Measurements from ENCODE around the gene FMN2. TPM values are rescaled to one million over a fixed set of nuclear protein-coding genes. Genes with fewer than 3 reads are reported as not detected.

FMN2 gene
- total RNA-seq, 2 donors from 2014 or later = 26.9 to 27.2 TPM

DNA sequence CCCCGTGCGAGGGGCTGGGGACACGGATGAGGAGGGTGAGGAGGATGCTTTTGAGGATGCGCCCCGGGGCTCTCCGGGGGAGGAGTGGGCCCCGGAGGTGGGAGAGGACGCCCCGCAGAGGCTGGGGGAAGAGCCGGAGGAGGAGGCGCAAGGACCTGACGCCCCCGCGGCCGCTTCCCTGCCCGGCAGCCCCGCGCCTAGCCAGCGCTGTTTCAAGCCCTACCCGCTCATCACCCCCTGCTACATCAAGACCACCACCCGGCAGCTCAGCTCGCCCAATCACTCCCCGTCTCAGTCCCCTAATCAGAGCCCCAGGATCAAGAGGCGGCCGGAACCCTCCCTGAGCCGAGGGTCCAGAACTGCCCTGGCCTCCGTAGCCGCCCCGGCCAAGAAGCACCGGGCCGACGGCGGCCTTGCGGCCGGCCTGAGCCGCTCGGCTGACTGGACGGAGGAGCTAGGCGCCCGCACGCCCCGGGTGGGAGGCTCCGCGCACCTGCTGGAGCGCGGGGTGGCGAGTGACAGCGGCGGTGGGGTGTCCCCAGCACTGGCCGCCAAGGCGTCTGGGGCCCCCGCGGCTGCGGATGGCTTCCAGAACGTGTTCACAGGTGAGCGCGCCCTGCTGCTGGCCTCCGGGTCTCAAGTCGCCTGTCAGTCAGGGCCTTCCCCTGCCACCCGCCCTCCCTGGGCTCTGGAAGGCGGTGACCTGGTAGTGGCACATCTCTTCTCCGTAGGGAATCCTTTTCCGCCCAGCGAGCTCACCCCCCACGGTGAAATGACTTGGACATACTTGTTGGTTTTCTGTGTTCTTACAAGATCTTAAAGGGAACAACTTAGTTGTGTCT lies 1.7 kb downstream of the FMN2 start:
- H3K4me1 Mint-ChIP-seq = peaks cover 28% of the 10 kb centered on the region
- peak; percentile 85 for DNase-seq
- WGBS, 2 experiments (ENCODE audit: insufficient coverage in 1 of 2, insufficient read length in 1 of 2) = 1% methylated on average over 21 to 65 of the region's 65 CpGs
- peak overlapping the region; percentile 78 for H3K4me3 Mint-ChIP-seq
- H3K9me3 ChIP-seq (ENCODE audit: control insufficient read depth, low read length) = no peaks in the 10 kb centered on the region
- TF ChIP-seq CTCF (conservative IDR thresholded peaks at IDR 0.05) = no peak
- peaks cover 17% of the 10 kb centered on the region for H3K27me3 Mint-ChIP-seq (ENCODE audit: insufficient read depth)
- peaks cover 5% of the 10 kb centered on the region for H3K36me3 Mint-ChIP-seq (ENCODE audit: low read depth)
- peaks cover 7% of the 10 kb centered on the region for H3K4me1 ChIP-seq (ENCODE audit: control insufficient read depth, insufficient read depth, low read length)
- H3K27me3 ChIP-seq (ENCODE audit: control insufficient read depth, insufficient read depth, low read length, poor library complexity, severe bottlenecking) = no peaks in the 10 kb centered on the region
- H3K36me3 ChIP-seq (ENCODE audit: control insufficient read depth, insufficient read depth, low read length) = peaks cover 20% of the 10 kb centered on the region
- H3K27ac ChIP-seq (ENCODE audit: low read depth, low read length) = no peak overlapping the region
- peak overlapping the region; percentile 90 for H3K4me3 ChIP-seq (ENCODE audit: low read length)
- H3K9me3 Mint-ChIP-seq = no peaks in the 10 kb centered on the region
- peak overlapping the region; percentile 50 for H3K9ac ChIP-seq (ENCODE audit: extremely low read depth, low read length, poor library complexity, severe bottlenecking)
- no peak overlapping the region for H3K27ac Mint-ChIP-seq

DNA sequence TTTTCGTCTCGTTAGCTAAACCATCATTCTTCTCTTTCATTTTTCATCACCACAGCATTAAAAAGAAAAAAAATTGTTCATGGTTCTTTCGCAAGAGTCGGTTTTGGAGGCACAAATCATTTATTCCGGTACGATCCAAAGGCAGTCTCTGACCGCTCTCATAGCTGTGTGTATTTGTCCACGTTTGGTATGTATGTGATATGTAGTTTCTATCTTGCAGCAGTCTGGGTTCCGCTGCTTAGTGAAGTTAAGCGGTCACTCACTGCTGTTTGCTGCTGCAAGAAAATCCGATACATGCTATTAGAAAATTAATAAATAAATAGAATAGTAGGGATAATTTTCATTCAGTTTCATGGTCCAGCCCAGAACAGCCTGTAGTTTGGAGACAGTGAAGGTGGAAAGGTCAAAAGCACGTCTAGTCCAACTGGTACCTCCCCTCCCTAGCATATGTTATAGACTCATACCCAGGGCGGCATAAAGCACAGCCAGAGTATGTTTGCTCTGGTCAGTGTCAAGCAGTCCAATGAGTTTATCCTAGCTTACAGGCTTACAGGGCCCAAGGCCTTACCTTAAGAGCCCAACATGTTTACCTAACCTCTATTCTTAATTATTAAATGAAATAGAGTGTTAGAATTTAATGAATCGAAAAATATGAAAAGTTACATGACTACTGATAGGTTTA lies 2.5 kb downstream of the FMN2 start:
- H3K9ac ChIP-seq (ENCODE audit: extremely low read depth, low read length, poor library complexity, severe bottlenecking) = peak overlapping the region; percentile 50
- TF ChIP-seq CTCF (conservative IDR thresholded peaks at IDR 0.05) = no peak
- Mint-ChIP-seq H3K27ac (no peak overlapping the region), H3K4me1 (peaks cover 31% of the 10 kb centered on the region), H3K4me3 (peak overlapping the region; percentile 78), H3K27me3 (ENCODE audit: insufficient read depth) (peaks cover 17% of the 10 kb centered on the region), H3K9me3 (no peaks in the 10 kb centered on the region), H3K36me3 (ENCODE audit: low read depth) (peaks cover 5% of the 10 kb centered on the region)
- H3K4me3 ChIP-seq (ENCODE audit: low read length) = peak overlapping the region; percentile 90
- H3K27me3 ChIP-seq (ENCODE audit: control insufficient read depth, insufficient read depth, low read length, poor library complexity, severe bottlenecking) = no peaks in the 10 kb centered on the region
- no peaks in the 10 kb centered on the region for H3K9me3 ChIP-seq (ENCODE audit: control insufficient read depth, low read length)
- peaks cover 20% of the 10 kb centered on the region for H3K36me3 ChIP-seq (ENCODE audit: control insufficient read depth, insufficient read depth, low read length)
- peaks cover 11% of the 10 kb centered on the region for H3K4me1 ChIP-seq (ENCODE audit: control insufficient read depth, insufficient read depth, low read length)
- H3K27ac ChIP-seq (ENCODE audit: low read depth, low read length) = no peak overlapping the region
- no peak for DNase-seq
- WGBS, 2 experiments (ENCODE audit: insufficient coverage in 1 of 2, insufficient read length in 1 of 2) = 83 to 89% methylated on average over 8 to 12 of the region's 14 CpGs

DNA sequence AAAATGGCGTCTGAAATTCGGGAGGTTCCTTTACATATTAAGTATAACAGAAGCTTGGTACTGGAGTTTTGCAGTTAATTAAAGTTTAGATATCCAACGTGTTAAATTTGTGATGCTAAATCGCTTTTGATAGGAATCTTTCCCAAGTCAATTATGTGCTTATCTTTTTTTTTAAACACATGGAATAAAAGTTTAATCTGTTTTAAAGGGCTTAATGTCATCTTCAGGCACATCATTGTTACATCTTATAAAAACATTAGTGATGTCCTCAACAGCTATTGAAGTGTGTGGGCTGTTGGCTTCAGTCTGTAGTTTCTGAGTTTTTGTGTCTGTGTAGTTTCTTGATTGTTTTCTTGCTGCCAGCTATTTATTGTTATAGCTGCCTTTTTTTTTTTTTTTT lies 5.3 kb downstream of the FMN2 start:
- no peak overlapping the region for H3K9ac ChIP-seq (ENCODE audit: extremely low read depth, low read length, poor library complexity, severe bottlenecking)
- WGBS, 2 experiments (ENCODE audit: insufficient coverage in 1 of 2, insufficient read length in 1 of 2) = 80 to 88% methylated on average over 1 to 4 of the region's 4 CpGs
- H3K4me3 ChIP-seq (ENCODE audit: low read length) = peak overlapping the region; percentile 90
- Mint-ChIP-seq H3K27me3 (ENCODE audit: insufficient read depth) (peaks cover 4% of the 10 kb centered on the region), H3K27ac (no peak overlapping the region), H3K4me1 (peaks cover 24% of the 10 kb centered on the region), H3K4me3 (no peak overlapping the region), H3K9me3 (no peaks in the 10 kb centered on the region), H3K36me3 (ENCODE audit: low read depth) (peaks cover 5% of the 10 kb centered on the region)
- DNase-seq = no peak
- TF ChIP-seq CTCF (conservative IDR thresholded peaks at IDR 0.05) = no peak
- H3K27me3 ChIP-seq (ENCODE audit: control insufficient read depth, insufficient read depth, low read length, poor library complexity, severe bottlenecking) = no peaks in the 10 kb centered on the region
- H3K4me1 ChIP-seq (ENCODE audit: control insufficient read depth, insufficient read depth, low read length) = peaks cover 11% of the 10 kb centered on the region
- H3K36me3 ChIP-seq (ENCODE audit: control insufficient read depth, insufficient read depth, low read length) = peaks cover 28% of the 10 kb centered on the region
- H3K27ac ChIP-seq (ENCODE audit: low read depth, low read length) = no peak overlapping the region
- H3K9me3 ChIP-seq (ENCODE audit: control insufficient read depth, low read length) = no peaks in the 10 kb centered on the region

All from endodermal cell (in vitro differentiated cells).